ENCODE data around the gene UBE2J2. TPM values are rescaled to one million over a fixed set of nuclear protein-coding genes. Genes with fewer than 3 reads are reported as not detected.

UBE2J2 gene
- total RNA-seq, 2 experiments from 2014 or later = 41.4 to 41.5 TPM

DNA sequence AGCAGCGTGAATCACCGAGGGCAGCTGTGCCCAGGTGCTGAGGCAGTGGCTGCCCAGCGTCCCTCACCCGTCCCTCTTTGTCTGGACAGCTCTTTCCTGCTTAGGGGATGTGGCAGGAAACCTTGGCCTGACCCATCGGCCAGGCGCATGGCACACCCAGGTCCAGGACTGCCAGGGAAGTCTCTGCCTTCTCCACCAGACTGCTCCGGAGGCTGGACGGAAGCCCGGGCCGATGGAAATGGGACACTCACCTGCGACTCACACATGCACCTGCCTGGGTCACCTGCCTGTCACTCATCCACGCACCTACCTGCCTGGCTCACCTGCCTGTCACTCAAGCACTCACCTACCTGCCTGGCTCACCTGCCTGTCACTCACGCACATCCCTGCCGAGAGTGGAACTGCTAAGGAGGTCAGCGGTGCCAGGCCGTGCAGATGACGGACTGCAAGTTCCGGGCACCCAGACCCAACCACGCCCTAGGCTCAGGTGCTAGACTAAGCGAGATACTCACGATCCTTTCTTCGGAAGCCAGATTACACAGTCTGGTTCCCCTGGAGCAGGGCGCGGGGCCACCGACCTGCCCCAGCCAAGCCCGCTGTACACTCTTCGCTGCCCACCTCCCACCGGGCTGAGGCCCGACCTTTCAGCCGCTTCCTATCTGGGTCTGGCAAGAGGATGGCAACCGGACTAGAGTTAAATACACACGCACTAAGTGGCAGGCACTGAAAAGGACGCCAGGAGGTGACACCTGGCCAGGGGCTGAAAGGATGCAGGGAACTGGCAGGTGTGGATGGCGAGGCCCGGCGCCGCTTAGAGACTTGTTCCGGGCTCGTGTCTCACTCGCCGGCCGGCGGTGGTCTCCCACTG is 1.1 kb downstream of the UBE2J2 start:
- no peak for TF ChIP-seq CTCF (IDR thresholded peaks at IDR 0.05)
- peaks cover 34% of the 10 kb centered on the region for H3K4me1 Mint-ChIP-seq (ENCODE audit: low read depth)
- H3K36me3 Mint-ChIP-seq (ENCODE audit: low read depth) = peaks cover 28% of the 10 kb centered on the region
- ChIA-PET CTCF (interaction anchor here (1.0 kb wide), 1 partner anchor 150 kb away, joined by 3 read pairs; no protein-coding TSS in a partner anchor), POLR2A (interaction anchor here (0.8 to 2.1 kb wide), 3 partner anchors 65 to 135 kb away, joined by 3 to 8 read pairs (median 3); partner anchors contain the start of gene AURKAIP1)
- H3K4me3 ChIP-seq (ENCODE audit: low read length) = peak overlapping the region; percentile 92
- peaks cover 17% of the 10 kb centered on the region for H3K36me3 ChIP-seq (ENCODE audit: insufficient read depth, low read length)
- no peaks in the 10 kb centered on the region for H3K27me3 ChIP-seq (ENCODE audit: control insufficient read depth in 1 of 2, insufficient read depth in 2 of 2, low read length in 2 of 2)
- H3K4me1 ChIP-seq (ENCODE audit: insufficient read depth, low read length) = peaks cover 51% of the 10 kb centered on the region
- ATAC-seq (ENCODE audit: poor library complexity) (peak; percentile 14), DNase-seq (peak in 2 of 14 experiments; percentile 45 to 51)
- peak overlapping the region; percentile 92 for H3K4me3 Mint-ChIP-seq
- H3K9me3 ChIP-seq (ENCODE audit: control insufficient read depth in 1 of 2, insufficient read depth in 1 of 2, low read length in 2 of 2) = no peaks in the 10 kb centered on the region
- peak overlapping the region in 1 of 2 donors; percentile 29 for H3K27ac ChIP-seq (ENCODE audit: low read depth in 1 of 2, low read length in 2 of 2)
- H3K27ac Mint-ChIP-seq = peak overlapping the region; percentile 85
- H3K27me3 Mint-ChIP-seq = no peaks in the 10 kb centered on the region
- no peaks in the 10 kb centered on the region for H3K9me3 Mint-ChIP-seq
- intact Hi-C loops (cut with DNase I, micrococcal nuclease) = loop anchor here in 1 of 2 experiments (1.0 to 5.0 kb wide), 3 partner anchors 41 to 125 kb away; partner anchors contain the start of genes CCNL2, CPTP and INTS11

DNA sequence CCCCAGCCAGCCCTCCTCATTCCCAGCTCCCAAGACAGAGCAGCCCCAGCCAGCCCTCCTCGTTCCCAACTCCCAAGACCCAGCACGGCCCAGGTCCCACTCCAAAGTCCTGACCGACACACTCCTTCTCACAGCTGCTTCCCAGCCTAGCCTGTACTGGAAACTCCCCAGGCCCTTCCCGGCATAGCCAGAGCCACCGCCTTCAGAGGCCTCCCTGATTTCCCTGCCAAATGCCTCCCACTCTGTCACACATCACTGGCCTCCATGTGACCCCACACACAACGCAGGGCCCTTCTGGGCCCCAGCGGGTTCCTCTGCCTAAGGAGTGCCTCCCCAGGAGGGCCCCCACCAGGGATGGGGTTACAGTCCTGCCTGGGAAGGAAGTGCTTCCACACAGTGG is 2.8 kb downstream of the UBE2J2 start:
- Histone ChIP-seq H3K4me3 (ENCODE audit: low read length) (no peak overlapping the region), H3K27ac (ENCODE audit: low read depth in 1 of 2, low read length in 2 of 2) (no peak overlapping the region), H3K36me3 (ENCODE audit: insufficient read depth, low read length) (peaks cover 25% of the 10 kb centered on the region), H3K27me3 (ENCODE audit: control insufficient read depth in 1 of 2, insufficient read depth in 2 of 2, low read length in 2 of 2) (no peaks in the 10 kb centered on the region), H3K9me3 (ENCODE audit: control insufficient read depth in 1 of 2, insufficient read depth in 1 of 2, low read length in 2 of 2) (no peaks in the 10 kb centered on the region), H3K4me1 (ENCODE audit: insufficient read depth, low read length) (peaks cover 51% of the 10 kb centered on the region)
- POLR2A ChIA-PET = interaction anchor here (0.7 kb wide), 1 partner anchor 113 kb away, joined by 3 read pairs; no protein-coding TSS in a partner anchor
- DNase-seq = no peak
- H3K4me1 Mint-ChIP-seq (ENCODE audit: low read depth) = peaks cover 34% of the 10 kb centered on the region
- H3K27me3 Mint-ChIP-seq = no peaks in the 10 kb centered on the region
- intact Hi-C loops (cut with DNase I, micrococcal nuclease) = loop anchor here in 1 of 2 experiments (5.0 kb wide), 1 partner anchor 126 kb away; the partner anchor contains the start of gene CCNL2
- peaks cover 38% of the 10 kb centered on the region for H3K36me3 Mint-ChIP-seq (ENCODE audit: low read depth)
- H3K27ac Mint-ChIP-seq = peak overlapping the region; percentile 81
- H3K9me3 Mint-ChIP-seq = no peaks in the 10 kb centered on the region
- CTCF ChIA-PET = no interaction called here
- no peak for ATAC-seq (ENCODE audit: poor library complexity)
- TF ChIP-seq CTCF (IDR thresholded peaks at IDR 0.05) = no peak
- peak overlapping the region; percentile 92 for H3K4me3 Mint-ChIP-seq

DNA sequence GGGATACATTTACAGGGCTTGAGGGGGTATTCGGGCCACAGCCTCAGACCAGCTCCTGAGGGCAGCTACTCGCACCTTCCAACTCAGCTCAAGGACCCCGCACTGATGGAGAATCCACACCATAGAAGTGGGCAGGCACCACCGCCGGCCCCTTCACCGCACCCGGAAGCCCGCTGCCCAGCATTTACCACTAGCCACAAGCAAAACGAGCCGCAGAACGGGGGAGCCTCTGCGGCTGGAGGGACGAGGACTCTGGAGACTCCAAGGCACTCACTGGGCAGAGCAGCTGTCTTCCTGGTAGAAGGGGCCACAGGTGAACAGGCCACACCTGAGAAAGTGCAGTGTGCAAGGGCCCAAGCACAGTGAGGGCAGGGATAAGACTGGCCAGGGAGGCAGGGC is 5.4 kb downstream of the UBE2J2 start:
- ChIA-PET POLR2A (no interaction called here), CTCF (no interaction called here)
- Mint-ChIP-seq H3K9me3 (no peaks in the 10 kb centered on the region), H3K4me3 (no peak overlapping the region), H3K27me3 (no peaks in the 10 kb centered on the region), H3K4me1 (ENCODE audit: low read depth) (peaks cover 34% of the 10 kb centered on the region), H3K27ac (no peak overlapping the region), H3K36me3 (ENCODE audit: low read depth) (peaks cover 63% of the 10 kb centered on the region)
- peaks cover 42% of the 10 kb centered on the region for H3K36me3 ChIP-seq (ENCODE audit: insufficient read depth, low read length)
- no peaks in the 10 kb centered on the region for H3K9me3 ChIP-seq (ENCODE audit: control insufficient read depth in 1 of 2, insufficient read depth in 1 of 2, low read length in 2 of 2)
- DNase-seq (no peak), ATAC-seq (ENCODE audit: poor library complexity) (no peak)
- H3K27me3 ChIP-seq (ENCODE audit: control insufficient read depth in 1 of 2, insufficient read depth in 2 of 2, low read length in 2 of 2) = no peaks in the 10 kb centered on the region
- no peak overlapping the region for H3K27ac ChIP-seq (ENCODE audit: low read depth in 1 of 2, low read length in 2 of 2)
- no peak overlapping the region for H3K4me3 ChIP-seq (ENCODE audit: low read length)
- H3K4me1 ChIP-seq (ENCODE audit: insufficient read depth, low read length) = peaks cover 43% of the 10 kb centered on the region
- intact Hi-C loops (cut with DNase I, micrococcal nuclease) = no loop called here
- no peak for TF ChIP-seq CTCF (IDR thresholded peaks at IDR 0.05)
